Measurements from ENCODE around the gene ADAMTS6. TPM values are rescaled to one million over a fixed set of nuclear protein-coding genes. Genes with fewer than 3 reads are reported as not detected.

ADAMTS6 gene
- total RNA-seq, 4 donors from 2014 or later: 0.05 to 0.49 (median 0.31) TPM

GRCh38 chr5:65462139-65462705 is 19.5 kb downstream of the ADAMTS6 start:
- Histone ChIP-seq H3K27ac (no peak overlapping the region), H3K27me3 (no peaks in the 10 kb centered on the region), H3K9me3 (no peaks in the 10 kb centered on the region), H3K4me1 (no peaks in the 10 kb centered on the region), H3K4me3 (no peak overlapping the region), H3K36me3 (no peaks in the 10 kb centered on the region)
- TF ChIP-seq, protein P1, sequence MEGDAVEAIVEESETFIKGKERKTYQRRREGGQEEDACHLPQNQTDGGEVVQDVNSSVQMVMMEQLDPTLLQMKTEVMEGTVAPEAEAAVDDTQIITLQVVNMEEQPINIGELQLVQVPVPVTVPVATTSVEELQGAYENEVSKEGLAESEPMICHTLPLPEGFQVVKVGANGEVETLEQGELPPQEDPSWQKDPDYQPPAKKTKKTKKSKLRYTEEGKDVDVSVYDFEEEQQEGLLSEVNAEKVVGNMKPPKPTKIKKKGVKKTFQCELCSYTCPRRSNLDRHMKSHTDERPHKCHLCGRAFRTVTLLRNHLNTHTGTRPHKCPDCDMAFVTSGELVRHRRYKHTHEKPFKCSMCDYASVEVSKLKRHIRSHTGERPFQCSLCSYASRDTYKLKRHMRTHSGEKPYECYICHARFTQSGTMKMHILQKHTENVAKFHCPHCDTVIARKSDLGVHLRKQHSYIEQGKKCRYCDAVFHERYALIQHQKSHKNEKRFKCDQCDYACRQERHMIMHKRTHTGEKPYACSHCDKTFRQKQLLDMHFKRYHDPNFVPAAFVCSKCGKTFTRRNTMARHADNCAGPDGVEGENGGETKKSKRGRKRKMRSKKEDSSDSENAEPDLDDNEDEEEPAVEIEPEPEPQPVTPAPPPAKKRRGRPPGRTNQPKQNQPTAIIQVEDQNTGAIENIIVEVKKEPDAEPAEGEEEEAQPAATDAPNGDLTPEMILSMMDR (IDR thresholded peaks at IDR 0.05 in 4 of 5, conservative IDR thresholded peaks at IDR 0.05 in 1 of 5): no peak
- TF ChIP-seq POLR2A (IDR thresholded peaks at IDR 0.05): no peak
- in situ Hi-C loops (cut with MboI; ENCODE audit: low sequenced_read_pairs in 4 of 4) (no loop called here), intact Hi-C loops (cut with DNase I; ENCODE audit: low total_unique reads) (no loop called here)
- DNase-seq (no peak), ATAC-seq (no peak)

DNA sequence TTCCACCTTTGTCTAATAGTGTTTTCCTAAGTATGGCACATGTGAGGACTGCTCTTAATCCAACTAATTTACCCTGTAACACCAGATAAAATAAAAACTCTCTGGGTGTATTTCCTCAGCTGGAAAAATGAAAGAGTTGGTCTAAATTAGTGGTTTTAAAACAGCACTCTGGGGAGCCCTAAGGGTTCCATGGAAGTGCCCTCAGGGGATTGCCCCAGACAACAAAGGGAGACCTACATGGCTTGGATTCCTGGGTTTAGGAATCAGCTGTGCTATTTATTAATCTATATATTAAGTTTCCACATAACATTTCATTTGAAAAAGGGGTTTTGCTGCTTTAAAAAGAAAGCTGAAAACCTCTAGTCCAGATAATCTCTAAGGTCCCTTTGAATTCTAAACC is 20.2 kb downstream of the ADAMTS6 start:
- ATAC-seq: no peak
- H3K27ac ChIP-seq: no peak overlapping the region
- no peaks in the 10 kb centered on the region for H3K4me1 ChIP-seq
- no peaks in the 10 kb centered on the region for H3K9me3 ChIP-seq
- DNase-seq: no peak
- intact Hi-C loops (cut with DNase I; ENCODE audit: low total_unique reads) (no loop called here), in situ Hi-C loops (cut with MboI; ENCODE audit: low sequenced_read_pairs in 4 of 4) (no loop called here)
- TF ChIP-seq, protein P1 (IDR thresholded peaks at IDR 0.05 in 4 of 5, conservative IDR thresholded peaks at IDR 0.05 in 1 of 5): no peak
- TF ChIP-seq POLR2A (IDR thresholded peaks at IDR 0.05): no peak
- H3K4me3 ChIP-seq: no peak overlapping the region
- H3K36me3 ChIP-seq: no peaks in the 10 kb centered on the region
- no peaks in the 10 kb centered on the region for H3K27me3 ChIP-seq

GRCh38 chr5:65459995-65460394 is 21.7 kb downstream of the ADAMTS6 start:
- intact Hi-C loops (cut with DNase I; ENCODE audit: low total_unique reads): no loop called here
- DNase-seq: no peak
- TF ChIP-seq, protein P1 (IDR thresholded peaks at IDR 0.05 in 4 of 5, conservative IDR thresholded peaks at IDR 0.05 in 1 of 5): no peak
- TF ChIP-seq POLR2A (IDR thresholded peaks at IDR 0.05): no peak
- Histone ChIP-seq H3K27me3 (no peaks in the 10 kb centered on the region), H3K9me3 (no peaks in the 10 kb centered on the region), H3K4me3 (no peak overlapping the region), H3K4me1 (no peaks in the 10 kb centered on the region), H3K27ac (no peak overlapping the region), H3K36me3 (no peaks in the 10 kb centered on the region)
- no peak for ATAC-seq
- in situ Hi-C loops (cut with MboI; ENCODE audit: low sequenced_read_pairs in 4 of 4): no loop called here

- TF ChIP-seq POLR2A (IDR thresholded peaks at IDR 0.05): no peak
- TF ChIP-seq, protein P1 (IDR thresholded peaks at IDR 0.05 in 4 of 5, conservative IDR thresholded peaks at IDR 0.05 in 1 of 5): no peak
- ATAC-seq (no peak), DNase-seq (no peak)
- Histone ChIP-seq H3K4me3 (no peak overlapping the region), H3K4me1 (no peaks in the 10 kb centered on the region), H3K9me3 (no peaks in the 10 kb centered on the region), H3K27ac (no peak overlapping the region), H3K27me3 (no peaks in the 10 kb centered on the region), H3K36me3 (no peaks in the 10 kb centered on the region)
- intact Hi-C loops (cut with DNase I; ENCODE audit: low total_unique reads) (no loop called here), in situ Hi-C loops (cut with MboI; ENCODE audit: low sequenced_read_pairs in 4 of 4) (no loop called here)
These were observed 26.7 kb downstream of the ADAMTS6 start for GRCh38 chr5:65455064-65455463.

GRCh38 chr5:65451436-65451835 is 30.3 kb downstream of the ADAMTS6 start:
- intact Hi-C loops (cut with DNase I; ENCODE audit: low total_unique reads) (no loop called here), in situ Hi-C loops (cut with MboI; ENCODE audit: low sequenced_read_pairs in 4 of 4) (no loop called here)
- Histone ChIP-seq H3K9me3 (no peaks in the 10 kb centered on the region), H3K27me3 (no peaks in the 10 kb centered on the region), H3K4me1 (no peaks in the 10 kb centered on the region), H3K4me3 (no peak overlapping the region), H3K36me3 (no peaks in the 10 kb centered on the region), H3K27ac (no peak overlapping the region)
- DNase-seq: no peak
- no peak for TF ChIP-seq POLR2A (IDR thresholded peaks at IDR 0.05)
- TF ChIP-seq, protein P1 (IDR thresholded peaks at IDR 0.05 in 4 of 5, conservative IDR thresholded peaks at IDR 0.05 in 1 of 5): no peak
- ATAC-seq: no peak
